Cardiac muscle cell (in vitro differentiated cells and primary cell): ENCODE data around the gene GARS1. TPM values are rescaled to one million over a fixed set of nuclear protein-coding genes. Genes with fewer than 3 reads are reported as not detected.

ENCODE experiments used
- DNase-seq, 2 donors: peaks; one replicate each; pipeline versions ENCODE4 v3.0.0 to v3.0.0-alpha.2; 2010 to 2017; ENCODE audit warnings: low read depth in 1 of 2, low spot score in 1 of 2
- H3K27ac ChIP-seq: fragments of 200-600 bp; sonication (generic); 2 replicates; pipeline ENCODE4 v1.5.1; 2016
- H3K27me3 ChIP-seq: fragments of 200-600 bp; sonication (generic); 2 replicates; pipeline ENCODE4 v1.6.0; 2016; ENCODE audit warnings: control low read depth
- H3K36me3 ChIP-seq: fragments of 200-600 bp; sonication (generic); 2 replicates; pipeline ENCODE4 v1.5.1; 2016; ENCODE audit warnings: control low read depth
- H3K4me1 ChIP-seq: fragments of 200-600 bp; sonication (generic); 2 replicates; pipeline ENCODE4 v1.8.1; 2017; ENCODE audit warnings: low read depth, mild to moderate bottlenecking, mixed run types
- H3K4me3 ChIP-seq: fragments of 200-600 bp; sonication (generic); 2 replicates; pipeline ENCODE4 v1.5.1; 2016; ENCODE audit warnings: mild to moderate bottlenecking
- H3K9me3 ChIP-seq: fragments of 200-600 bp; sonication (generic); 2 replicates; pipeline ENCODE4 v1.5.1; 2017; ENCODE audit warnings: low read depth, mild to moderate bottlenecking, control low read depth
- CTCF ChIP-seq: IDR thresholded peaks from 2 replicates; pipeline ENCODE4 v1.5.1; 2012; ENCODE audit warnings: low read depth, mild to moderate bottlenecking, low read length
- polyA plus RNA-seq: library from polyadenylated mRNA; unstranded; fragments of >200 nt; fragmentation: Nextera tagmentation; extraction: Ambion mirVana; gene quantifications from 2 replicates; pipeline ENCODE4 v1.2.1, GENCODE V29; 2016
- total RNA-seq: library from RNA; depleted of rRNA; stranded (reverse); fragments of >200 nt; gene quantifications from 2 replicates; pipeline ENCODE4 v1.2.3, GENCODE V29; 2016

Gene GARS1
- total and polyA plus RNA-seq, 2 experiments from 2014 or later, result 77.3 to 82.9 TPM

- Histone ChIP-seq H3K27ac (no peak overlapping the region), H3K4me3 (peak overlapping the region; percentile 32), H3K9me3 (no peaks in the 10 kb centered on the region), H3K4me1 (no peaks in the 10 kb centered on the region), H3K27me3 (peaks cover 69% of the 10 kb centered on the region), H3K36me3 (no peaks in the 10 kb centered on the region)
- TF ChIP-seq CTCF, result no peak
- no peak for DNase-seq
These were observed 86.7 kb downstream of the GARS1 start for GRCh38 chr7:30681331-30681797.

- H3K27me3 ChIP-seq, result peaks cover 69% of the 10 kb centered on the region
- no peaks in the 10 kb centered on the region for H3K4me1 ChIP-seq
- H3K9me3 ChIP-seq, result no peaks in the 10 kb centered on the region
- H3K27ac ChIP-seq, result no peak overlapping the region
- no peaks in the 10 kb centered on the region for H3K36me3 ChIP-seq
- H3K4me3 ChIP-seq, result peak overlapping the region; percentile 32
- no peak for TF ChIP-seq CTCF
- DNase-seq, result peak in 1 of 2 donors; percentile 60
These were observed 87.1 kb downstream of the GARS1 start for GRCh38 chr7:30681815-30682211.

GRCh38 chr7:30682212-30683083, 87.8 kb downstream of the GARS1 start, which contains the start of gene CRHR2:
Gene CRHR2, minus strand, starts transcription at chr7:30682456. Its CDS starts 176 bp downstream, at chr7:30682280.
- no peaks in the 10 kb centered on the region for H3K4me1 ChIP-seq
- H3K9me3 ChIP-seq, result no peaks in the 10 kb centered on the region
- peak in 1 of 2 donors; percentile 69 for DNase-seq
- H3K36me3 ChIP-seq, result no peaks in the 10 kb centered on the region
- H3K27me3 ChIP-seq, result peaks cover 67% of the 10 kb centered on the region
- peak; percentile 43 for TF ChIP-seq CTCF
- no peak within 1 kb of the TSS for H3K27ac ChIP-seq
- peak within 1 kb of the TSS; percentile 32 for H3K4me3 ChIP-seq

- no peaks in the 10 kb centered on the region for H3K9me3 ChIP-seq
- no peaks in the 10 kb centered on the region for H3K36me3 ChIP-seq
- no peak overlapping the region for H3K4me3 ChIP-seq
- no peak for DNase-seq
- no peaks in the 10 kb centered on the region for H3K4me1 ChIP-seq
- no peak for TF ChIP-seq CTCF
- peaks cover 61% of the 10 kb centered on the region for H3K27me3 ChIP-seq
- H3K27ac ChIP-seq, result no peak overlapping the region
These were observed 88.6 kb downstream of the GARS1 start for GRCh38 chr7:30683306-30683705.

Other genes starting within 250 kb of the GARS1 start
- gene NOD1, start 116.1 kb upstream of the GARS1 start, total RNA-seq, result 38.6 and 79.6 TPM in 2 replicates
- gene NOD1, start 116.1 kb upstream of the GARS1 start, polyA plus RNA-seq, result 20.3 and 42.5 TPM in 2 replicates
- gene GGCT, start 90.0 kb upstream of the GARS1 start, total RNA-seq, result 41.9 and 49.8 TPM in 2 replicates
- gene GGCT, start 90.0 kb upstream of the GARS1 start, polyA plus RNA-seq, result 66.2 and 81.2 TPM in 2 replicates
- 0.77 and 0.92 TPM in 2 replicates for gene CRHR2, start 87.6 kb downstream of the GARS1 start, total RNA-seq
- 0.39 and 0.42 TPM in 2 replicates for gene CRHR2, start 87.6 kb downstream of the GARS1 start, polyA plus RNA-seq
- 2.6 and 4.9 TPM in 2 replicates for gene INMT, start 157.3 kb downstream of the GARS1 start, total RNA-seq
- gene INMT, start 157.3 kb downstream of the GARS1 start, polyA plus RNA-seq, result 0.98 and 2.2 TPM in 2 replicates
- gene MINDY4, start 176.5 kb downstream of the GARS1 start, total RNA-seq, result 5.7 and 7.5 TPM in 2 replicates
- gene MINDY4, start 176.5 kb downstream of the GARS1 start, polyA plus RNA-seq, result 2.7 and 4.1 TPM in 2 replicates